GM23338 (cell line): ENCODE data around the gene ERC2.

Source experiments
- CREB1 ChIP-seq: fragments of 250-450 bp; sonication (Bioruptor Pico); IDR thresholded peaks from 2 replicates; pipeline ENCODE4 v1.5.0; 2020; ENCODE audit warnings: low read depth, mild to moderate bottlenecking, moderate library complexity
- CTCF ChIP-seq, 2 experiments: fragments of 200-600 bp in 1 of 2; sonication (generic) in 1 of 2; conservative IDR thresholded peaks; 2 replicates each; pipeline versions ENCODE4 v1.5.1 to v1.6.1; 2016 to 2017; ENCODE audit warnings: antibody characterized with exemption in 2 of 2, low read depth in 2 of 2, mild to moderate bottlenecking in 2 of 2, moderate library complexity in 1 of 2
- ETS1 ChIP-seq: IDR thresholded peaks from 2 replicates; pipeline ENCODE4 v1.6.1; 2016; ENCODE audit warnings: antibody characterized with exemption
- EZH2 ChIP-seq: fragments of 200-600 bp; sonication (generic); IDR thresholded peaks from one replicate; pipeline ENCODE4 v1.8.0; 2017; ENCODE audit warnings: antibody characterized with exemption, mild to moderate bottlenecking, low read depth; ENCODE audit not compliant: unreplicated experiment
- EZH2phosphoT487 ChIP-seq: fragments of 200-600 bp; sonication (generic); IDR thresholded peaks from one replicate; pipeline ENCODE4 v1.8.1; 2018; ENCODE audit warnings: antibody characterized with exemption; ENCODE audit not compliant: unreplicated experiment
- JUNB ChIP-seq: IDR thresholded peaks from one replicate; pipeline ENCODE4 v1.6.1; 2016; ENCODE audit warnings: antibody characterized with exemption; ENCODE audit not compliant: unreplicated experiment
- NANOG ChIP-seq: IDR thresholded peaks from 2 replicates; pipeline ENCODE4 v1.6.1; 2016; ENCODE audit warnings: antibody characterized with exemption, borderline replicate concordance
- POLR2AphosphoS5 ChIP-seq: IDR thresholded peaks from 2 replicates; pipeline ENCODE4 v1.6.1; 2016; ENCODE audit warnings: antibody characterized with exemption, low read depth
- REST ChIP-seq: IDR thresholded peaks from one replicate; pipeline ENCODE4 v1.6.1; 2018; ENCODE audit warnings: antibody characterized with exemption; ENCODE audit not compliant: unreplicated experiment
- STAT1 ChIP-seq: IDR thresholded peaks from one replicate; pipeline ENCODE4 v1.6.1; 2016; ENCODE audit warnings: antibody characterized with exemption; ENCODE audit not compliant: unreplicated experiment
- ZNF114 ChIP-seq: fragments of 250-450 bp; sonication (Bioruptor Pico); IDR thresholded peaks from 2 replicates; pipeline ENCODE4 v1.5.0; 2020; ENCODE audit warnings: mild to moderate bottlenecking, moderate library complexity
- ZNF331 ChIP-seq: fragments of 250-450 bp; sonication (Bioruptor Pico); IDR thresholded peaks from 2 replicates; pipeline ENCODE4 v1.5.0; 2020; ENCODE audit warnings: low read depth, mild to moderate bottlenecking, moderate library complexity

- TF ChIP-seq CTCF (conservative IDR thresholded peaks at IDR 0.05; ENCODE audit: low read depth in 2 of 2): no peak
- no peak for TF ChIP-seq POLR2AphosphoS5
- TF ChIP-seq NANOG: no peak
- no peak for TF ChIP-seq EZH2
- TF ChIP-seq EZH2phosphoT487: no peak
- TF ChIP-seq ETS1: no peak
- no peak for TF ChIP-seq REST
- no peak for TF ChIP-seq CREB1 (CRISPR knock-in tag)
- no peak for TF ChIP-seq ZNF114 (CRISPR knock-in tag)
- TF ChIP-seq JUNB: no peak
- no peak for TF ChIP-seq STAT1
- no peak for TF ChIP-seq ZNF331 (CRISPR knock-in tag)
Measured at GRCh38 chr3:55641964-55642363, 826.3 kb downstream of the ERC2 start.
